Measurements from ENCODE around the gene ZIC2.
A peak's percentile ranks its signal among the peaks of the same experiment; 100 is the strongest.

Gene ZIC2

GRCh38 chr13:99974296-99974938, 7.2 kb upstream of the ZIC2 start:
- no peak for DNase-seq (ENCODE audit: low read depth)

DNA sequence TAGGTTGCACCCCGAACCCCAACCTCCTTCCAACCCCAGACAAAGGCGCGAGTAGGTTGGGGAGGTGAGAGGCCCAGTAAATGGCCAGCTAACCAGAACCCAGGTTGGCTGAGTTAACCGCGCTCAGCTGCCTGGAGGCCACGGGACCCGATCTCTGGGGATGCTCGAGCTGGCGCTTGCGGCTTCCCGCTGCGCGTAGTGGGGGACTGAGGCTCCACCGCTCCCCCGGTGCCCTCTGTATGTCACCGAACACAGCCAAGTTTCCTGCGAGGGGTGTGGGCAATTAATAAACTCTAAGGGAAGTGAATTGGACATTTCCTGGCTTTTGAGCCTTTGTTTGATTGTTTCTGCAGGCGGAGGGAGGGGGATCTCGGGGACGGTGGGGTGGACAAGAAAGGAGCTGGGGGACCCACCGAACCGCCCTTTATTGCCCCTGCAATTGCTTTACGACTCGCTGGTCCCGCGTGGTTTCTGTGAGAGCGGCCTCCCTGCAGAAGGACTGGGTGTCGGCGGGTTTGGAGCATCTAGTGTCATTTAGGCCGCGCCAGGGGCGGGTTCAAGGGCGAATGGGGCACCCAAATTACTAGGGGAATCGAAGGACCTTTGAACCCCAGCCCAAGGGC, 6.5 kb upstream of the ZIC2 start:
- DNase-seq (ENCODE audit: low read depth): no peak

DNA sequence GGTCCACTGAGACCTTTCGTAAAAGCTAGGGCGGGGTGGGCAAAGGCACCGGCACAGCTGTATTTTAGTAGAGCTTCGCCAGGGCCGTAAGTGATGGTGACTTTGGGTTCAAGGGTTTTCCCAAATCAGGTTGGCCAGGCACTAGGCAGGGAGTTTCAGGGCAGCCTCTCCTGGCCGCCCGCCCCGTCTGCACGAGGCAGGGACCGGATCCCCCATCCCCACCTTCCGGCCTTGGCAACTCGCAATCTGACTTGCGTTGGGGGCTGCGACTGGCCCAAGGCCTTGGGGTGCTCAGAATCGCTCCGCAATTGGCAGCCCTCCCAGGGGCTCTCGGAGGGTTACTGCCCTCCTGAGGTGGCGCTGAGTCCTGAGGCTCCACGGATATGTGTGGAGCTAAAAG, 6.0 kb upstream of the ZIC2 start:
- DNase-seq (ENCODE audit: low read depth): no peak

DNA sequence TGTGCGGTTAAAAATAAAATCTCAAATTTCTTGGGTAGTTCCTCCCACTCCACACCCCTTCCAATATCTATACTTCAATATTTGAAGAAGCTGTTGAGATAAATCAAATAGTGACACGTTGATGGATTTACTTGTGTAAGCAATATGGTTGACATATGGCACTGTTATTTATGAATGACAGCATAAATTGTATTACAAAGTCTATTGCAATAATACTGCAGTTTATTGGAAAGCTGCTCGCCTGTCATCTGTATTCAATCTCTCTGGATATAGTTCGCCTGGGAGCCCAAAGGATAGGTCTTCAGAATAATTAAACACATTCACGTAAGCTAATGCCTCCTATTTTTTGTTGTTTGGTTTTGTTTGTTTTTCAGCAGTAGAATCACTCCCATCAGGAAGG, 5.0 kb upstream of the ZIC2 start:
- DNase-seq (ENCODE audit: low read depth): no peak

DNA sequence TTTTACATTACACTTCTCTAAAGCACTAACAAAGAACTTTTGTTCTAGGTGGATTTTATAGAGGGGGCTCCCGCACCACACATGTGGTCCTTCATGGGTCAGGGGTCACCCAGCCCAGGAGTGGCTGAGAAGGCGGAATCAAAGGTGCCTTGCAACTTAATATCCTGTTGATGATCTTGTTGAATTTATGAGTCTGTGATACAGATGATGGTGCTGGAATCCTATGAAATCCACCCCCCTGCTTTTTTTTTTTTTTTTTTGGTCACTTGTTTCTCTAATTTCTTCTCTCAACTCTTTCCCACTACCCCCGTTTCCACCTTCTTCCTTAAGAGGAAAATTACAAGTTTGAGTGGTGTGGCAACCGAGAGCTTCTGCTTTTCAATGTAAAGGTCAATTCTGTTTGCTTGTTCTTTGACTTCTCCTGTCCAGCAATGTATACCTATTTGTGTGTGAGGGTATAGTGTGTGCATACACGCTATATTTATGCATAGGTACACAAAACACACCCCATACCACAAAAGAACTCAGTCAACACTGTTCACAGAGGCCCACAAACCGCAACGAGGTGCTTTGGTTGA, 4.2 kb upstream of the ZIC2 start:
- no peak for DNase-seq (ENCODE audit: low read depth)

DNA sequence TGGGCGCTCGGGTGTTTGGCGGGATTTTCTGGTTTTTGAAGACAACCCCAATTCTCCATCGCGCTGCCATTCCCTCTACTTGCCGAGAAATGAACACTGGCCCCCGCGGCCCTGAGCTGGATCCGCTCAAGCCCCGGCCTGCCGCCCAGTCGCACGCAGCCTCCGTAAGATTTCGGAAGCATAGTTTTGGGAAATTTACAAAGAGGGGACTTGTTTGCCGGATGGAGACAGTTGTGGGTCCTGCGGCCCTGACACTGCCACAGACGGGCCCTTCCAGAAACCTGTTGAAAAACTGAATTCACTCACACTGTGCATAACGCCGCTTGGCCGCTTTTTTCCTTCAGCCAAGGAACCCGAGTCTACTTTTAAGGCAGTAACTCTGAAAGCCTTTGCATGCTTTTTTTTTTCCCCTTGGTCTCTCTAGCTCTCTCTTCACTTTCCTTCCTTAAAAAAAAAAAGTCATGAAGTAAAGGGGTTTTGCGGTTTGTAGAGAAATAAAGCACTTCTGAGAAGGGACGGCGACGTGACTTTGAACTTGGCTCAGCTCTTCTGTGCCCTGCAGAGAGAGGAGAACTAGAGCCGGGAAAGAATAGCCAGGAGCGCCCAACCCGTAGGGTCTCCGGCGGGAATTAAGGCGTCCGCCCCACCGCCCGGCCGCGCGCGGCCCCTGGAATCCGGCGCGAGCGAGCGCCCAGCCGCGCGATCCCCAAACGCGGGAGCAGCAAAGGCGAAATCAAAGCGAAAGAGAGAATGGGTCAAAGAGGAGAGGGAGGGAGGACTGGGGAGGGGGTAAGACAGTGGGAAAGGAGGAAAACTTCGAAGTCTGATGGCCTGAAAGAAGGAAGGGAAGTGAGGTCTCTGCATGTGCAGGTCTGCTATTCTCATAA, 3.4 kb upstream of the ZIC2 start:
- DNase-seq (ENCODE audit: low read depth): no peak

DNA sequence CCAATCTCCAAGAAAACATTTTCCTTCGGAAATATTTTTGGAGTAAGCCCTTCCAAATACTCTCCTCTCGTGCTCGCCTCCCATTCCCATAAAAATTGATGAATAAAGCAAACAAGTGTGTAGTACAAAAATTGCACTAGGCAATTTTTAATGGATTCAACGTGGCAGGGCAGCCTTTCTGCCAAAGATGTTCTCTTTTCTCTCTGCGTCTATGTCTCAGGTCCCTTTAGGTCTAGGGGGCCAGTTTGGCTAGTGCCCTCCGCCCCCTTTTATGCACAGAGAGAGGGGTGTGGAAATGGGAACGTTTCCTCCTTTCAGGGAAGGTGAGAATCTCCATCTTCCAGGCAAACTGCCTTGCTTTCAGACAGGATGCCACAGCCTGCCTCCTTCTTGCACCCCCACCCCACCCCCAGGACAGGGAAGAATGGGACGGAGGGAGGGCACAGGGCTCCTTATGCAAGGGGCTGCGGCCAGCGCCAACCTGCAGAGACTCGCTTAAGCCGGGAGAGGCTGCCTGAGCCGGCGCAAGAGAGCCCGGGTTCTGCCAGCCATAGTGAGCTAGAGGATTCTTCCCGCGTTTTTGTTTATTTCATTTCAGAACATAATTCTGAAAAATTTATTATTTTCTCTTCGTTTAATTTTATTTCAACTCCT, 2.7 kb upstream of the ZIC2 start:
- no peak for DNase-seq (ENCODE audit: low read depth)

DNA sequence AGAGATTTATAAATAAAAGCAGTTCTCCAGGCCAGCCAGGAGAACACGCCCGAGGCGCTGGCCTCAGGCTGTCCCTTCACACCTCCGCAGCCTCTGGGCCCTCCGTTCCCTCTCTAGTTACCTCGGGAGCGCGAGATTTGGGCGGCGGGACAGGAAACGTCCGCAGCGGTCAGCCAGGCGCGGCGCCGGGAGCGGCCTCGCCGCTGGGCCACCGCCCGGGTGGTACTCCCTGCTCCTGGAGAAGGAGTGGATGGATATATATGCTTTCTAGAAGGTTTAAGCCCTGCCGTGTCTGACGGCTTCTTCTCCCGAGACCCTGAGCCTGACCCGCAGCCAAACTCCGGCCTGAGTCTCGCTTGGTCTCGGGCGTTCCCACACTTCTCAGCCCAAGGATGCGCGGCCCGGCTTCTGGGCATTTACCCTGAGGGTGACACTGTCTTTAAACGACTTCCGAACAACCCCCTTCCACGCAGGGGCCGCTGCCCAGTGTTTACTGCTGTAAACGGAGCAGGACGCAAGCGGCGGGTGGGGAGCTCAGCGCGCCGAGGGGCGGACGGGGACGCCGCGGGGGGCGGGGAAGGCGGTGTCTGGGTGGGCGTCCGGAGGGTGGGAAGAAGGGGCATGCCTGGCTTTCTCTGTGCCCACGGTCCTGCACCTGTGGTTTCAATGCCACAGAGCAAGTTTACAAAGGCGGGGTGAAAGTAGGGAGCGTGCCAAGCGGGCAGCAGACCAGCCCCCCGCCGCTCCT, 2.0 kb upstream of the ZIC2 start:
- DNase-seq (ENCODE audit: low read depth): no peak

GRCh38 chr13:99980201-99980823, 1.3 kb upstream of the ZIC2 start:
- DNase-seq (ENCODE audit: low read depth): peak; percentile 47

- DNase-seq (ENCODE audit: low read depth): no peak
Measured at GRCh38 chr13:99980824-99981734, 505 bp upstream of the ZIC2 start.

- peak; percentile 15 for DNase-seq (ENCODE audit: low read depth)
Measured at GRCh38 chr13:99982036-99982730, 599 bp downstream of the ZIC2 start.

DNA sequence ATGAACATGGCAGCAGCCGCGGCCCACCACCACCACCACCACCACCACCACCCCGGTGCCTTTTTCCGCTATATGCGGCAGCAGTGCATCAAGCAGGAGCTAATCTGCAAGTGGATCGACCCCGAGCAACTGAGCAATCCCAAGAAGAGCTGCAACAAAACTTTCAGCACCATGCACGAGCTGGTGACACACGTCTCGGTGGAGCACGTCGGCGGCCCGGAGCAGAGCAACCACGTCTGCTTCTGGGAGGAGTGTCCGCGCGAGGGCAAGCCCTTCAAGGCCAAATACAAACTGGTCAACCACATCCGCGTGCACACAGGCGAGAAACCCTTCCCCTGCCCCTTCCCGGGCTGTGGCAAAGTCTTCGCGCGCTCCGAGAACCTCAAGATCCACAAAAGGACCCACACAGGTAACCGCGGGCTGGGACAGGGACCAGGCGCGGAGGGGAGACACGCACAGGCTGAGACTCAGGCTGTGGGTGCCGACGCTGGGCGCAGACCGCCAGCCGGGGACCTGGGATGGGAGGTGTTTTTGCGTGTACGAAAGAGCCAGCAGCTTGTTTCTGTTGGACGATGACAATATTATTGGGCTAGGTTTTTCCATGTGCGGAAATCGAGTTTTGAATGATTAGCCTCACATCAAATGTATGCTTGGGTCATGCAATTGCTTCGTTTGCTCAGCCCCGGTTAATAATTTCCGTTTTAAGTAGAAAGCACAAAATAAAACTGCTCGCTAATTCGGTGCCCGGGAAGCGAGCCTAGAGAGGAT, 1.3 kb downstream of the ZIC2 start:
- no peak for DNase-seq (ENCODE audit: low read depth)

DNA sequence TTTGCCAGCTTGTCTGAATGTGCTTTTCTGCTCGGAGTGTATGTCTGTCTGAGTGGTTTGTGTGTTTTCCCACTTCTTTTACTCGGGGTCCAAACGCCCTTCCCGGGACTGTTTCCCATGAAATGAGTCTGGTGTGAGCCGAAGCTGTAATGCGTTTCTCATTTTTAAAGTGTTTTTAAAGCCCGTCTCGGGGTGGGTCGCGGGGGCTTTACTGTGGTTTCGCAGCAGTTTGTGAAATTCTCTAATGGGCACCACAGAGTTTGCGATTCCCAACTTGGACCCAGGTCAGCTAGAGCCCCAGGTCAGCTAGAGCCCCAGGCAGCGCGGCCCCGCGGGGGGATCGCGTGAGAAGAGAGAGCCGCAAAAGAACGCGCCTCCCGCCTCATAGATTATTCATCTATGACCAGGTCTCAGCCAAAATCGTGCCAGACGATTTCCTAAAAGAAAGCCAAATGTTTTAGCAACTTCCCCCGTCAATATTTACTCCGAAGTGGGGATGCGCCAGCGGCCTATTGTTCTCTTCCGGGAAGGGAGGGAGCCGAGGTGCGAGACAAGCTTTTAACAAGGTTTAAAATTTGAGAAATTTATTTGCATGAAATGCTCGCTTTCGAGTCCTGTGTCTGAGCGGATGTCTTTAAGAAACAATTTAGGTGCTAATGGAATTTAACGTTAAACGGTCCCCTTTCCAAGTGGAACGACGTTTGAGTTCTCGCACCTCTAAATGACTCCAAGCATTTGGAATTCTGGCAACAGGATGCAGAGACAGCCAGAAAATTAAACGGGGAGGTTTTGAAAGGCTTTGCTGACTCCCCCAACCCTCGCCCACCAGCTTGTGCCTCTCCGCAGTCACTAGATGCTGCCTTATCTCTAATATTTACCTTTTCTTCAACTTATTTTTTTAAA, 2.2 kb downstream of the ZIC2 start:
- DNase-seq (ENCODE audit: low read depth): no peak

- DNase-seq (ENCODE audit: low read depth): no peak
Measured at GRCh38 chr13:99984461-99985240, 3.1 kb downstream of the ZIC2 start.

DNA sequence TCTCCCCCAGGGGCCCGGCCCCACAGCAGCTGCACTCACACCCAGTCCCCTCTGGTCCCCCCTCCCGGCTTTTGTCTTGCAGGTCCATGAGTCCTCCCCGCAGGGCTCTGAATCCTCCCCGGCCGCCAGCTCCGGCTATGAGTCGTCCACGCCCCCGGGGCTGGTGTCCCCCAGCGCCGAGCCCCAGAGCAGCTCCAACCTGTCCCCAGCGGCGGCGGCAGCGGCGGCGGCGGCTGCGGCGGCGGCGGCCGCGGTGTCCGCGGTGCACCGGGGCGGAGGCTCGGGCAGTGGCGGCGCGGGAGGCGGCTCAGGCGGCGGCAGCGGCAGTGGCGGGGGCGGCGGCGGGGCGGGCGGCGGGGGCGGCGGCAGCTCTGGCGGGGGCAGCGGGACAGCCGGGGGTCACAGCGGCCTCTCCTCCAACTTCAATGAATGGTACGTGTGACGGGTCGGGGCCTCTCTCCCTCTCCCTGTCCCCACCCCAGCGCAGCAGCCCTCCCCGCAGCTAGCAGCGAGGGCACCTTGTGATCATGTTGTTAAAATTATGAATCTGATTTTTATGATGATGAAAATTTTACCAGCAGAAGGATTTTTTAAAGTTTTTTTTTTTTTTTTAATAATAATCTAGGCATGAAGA, 3.8 kb downstream of the ZIC2 start:
- no peak for DNase-seq (ENCODE audit: low read depth)

GRCh38 chr13:99985886-99986527, 4.4 kb downstream of the ZIC2 start:
- no peak for DNase-seq (ENCODE audit: low read depth)

Data from fibroblast of gingiva (primary cell).